Uterus (tissue), 2 donors: ENCODE data around the gene UNC119.

ENCODE experiments used
- POLR2A ChIP-seq, 2 donors: fragments of 450-650 bp; IDR thresholded peaks; one replicate each; pipeline ENCODE4 v1.6.1; 2016; ENCODE audit warnings: antibody characterized with exemption in 2 of 2, mild to moderate bottlenecking in 1 of 2, moderate library complexity in 1 of 2
- TF ChIP-seq, protein P1 (sequence below), 4 experiments: fragments of 200-600 bp in 2 of 4; fragments of 450-650 bp in 2 of 4; sonication (generic) in 2 of 4; IDR thresholded peaks; one replicate each; pipeline ENCODE4 v1.5.1; 2016 to 2019; ENCODE audit warnings: antibody characterized with exemption in 4 of 4, mild to moderate bottlenecking in 2 of 4, moderate library complexity in 1 of 4

GRCh38 chr17:28552176-28552999, at the start of gene UNC119:
- TF ChIP-seq, protein P1, sequence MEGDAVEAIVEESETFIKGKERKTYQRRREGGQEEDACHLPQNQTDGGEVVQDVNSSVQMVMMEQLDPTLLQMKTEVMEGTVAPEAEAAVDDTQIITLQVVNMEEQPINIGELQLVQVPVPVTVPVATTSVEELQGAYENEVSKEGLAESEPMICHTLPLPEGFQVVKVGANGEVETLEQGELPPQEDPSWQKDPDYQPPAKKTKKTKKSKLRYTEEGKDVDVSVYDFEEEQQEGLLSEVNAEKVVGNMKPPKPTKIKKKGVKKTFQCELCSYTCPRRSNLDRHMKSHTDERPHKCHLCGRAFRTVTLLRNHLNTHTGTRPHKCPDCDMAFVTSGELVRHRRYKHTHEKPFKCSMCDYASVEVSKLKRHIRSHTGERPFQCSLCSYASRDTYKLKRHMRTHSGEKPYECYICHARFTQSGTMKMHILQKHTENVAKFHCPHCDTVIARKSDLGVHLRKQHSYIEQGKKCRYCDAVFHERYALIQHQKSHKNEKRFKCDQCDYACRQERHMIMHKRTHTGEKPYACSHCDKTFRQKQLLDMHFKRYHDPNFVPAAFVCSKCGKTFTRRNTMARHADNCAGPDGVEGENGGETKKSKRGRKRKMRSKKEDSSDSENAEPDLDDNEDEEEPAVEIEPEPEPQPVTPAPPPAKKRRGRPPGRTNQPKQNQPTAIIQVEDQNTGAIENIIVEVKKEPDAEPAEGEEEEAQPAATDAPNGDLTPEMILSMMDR (IDR thresholded peaks at IDR 0.05), result no peak
- TF ChIP-seq POLR2A (IDR thresholded peaks at IDR 0.05), result peak; percentile 18 to 68
